Smooth muscle cell (in vitro differentiated cells): ENCODE measurements around the gene KDM4C. TPM values are rescaled to one million over a fixed set of nuclear protein-coding genes. Genes with fewer than 3 reads are reported as not detected.
A peak's percentile ranks its signal among the peaks of the same experiment; 100 is the strongest.

Experiments
- DNase-seq: peaks from one replicate; lab custom pipeline; 2025; ENCODE audit not compliant: unreplicated experiment; lab: John Stamatoyannopoulos, UW
- H2AFZ ChIP-seq: fragments of 200-600 bp; sonication (generic); 2 replicates; pipeline ENCODE4 v1.6.0; 2016; ENCODE audit warnings: antibody characterized with exemption, low read depth, mild to moderate bottlenecking
- H3F3A ChIP-seq: fragments of 200-600 bp; sonication (generic); 2 replicates; pipeline ENCODE4 v1.6.0; 2017; ENCODE audit warnings: antibody characterized with exemption, low read depth
- H3K27ac ChIP-seq: fragments of 200-600 bp; sonication (generic); 2 replicates; pipeline ENCODE4 v1.5.1; 2016; ENCODE audit warnings: low read depth, mild to moderate bottlenecking
- H3K27me3 ChIP-seq: fragments of 200-600 bp; sonication (generic); 2 replicates; pipeline ENCODE4 v1.6.1; 2016; ENCODE audit warnings: low read depth, mild to moderate bottlenecking
- H3K36me3 ChIP-seq: fragments of 200-600 bp; sonication (generic); 2 replicates; pipeline ENCODE4 v1.5.1; 2016; ENCODE audit warnings: low read depth
- H3K4me1 ChIP-seq: fragments of 200-600 bp; sonication (generic); 2 replicates; pipeline ENCODE4 v1.5.1; 2016; ENCODE audit warnings: low read depth
- H3K4me2 ChIP-seq: fragments of 200-600 bp; sonication (generic); 2 replicates; pipeline ENCODE4 v1.6.0; 2016; ENCODE audit warnings: mild to moderate bottlenecking
- H3K4me3 ChIP-seq: fragments of 200-600 bp; sonication (generic); 2 replicates; pipeline ENCODE4 v1.5.1; 2016; ENCODE audit warnings: mild to moderate bottlenecking
- H3K79me2 ChIP-seq: fragments of 200-600 bp; sonication (generic); 2 replicates; pipeline ENCODE4 v1.6.0; 2016; ENCODE audit warnings: low read depth, mild to moderate bottlenecking
- H3K9ac ChIP-seq: fragments of 200-600 bp; sonication (generic); 2 replicates; pipeline ENCODE4 v1.6.0; 2016; ENCODE audit warnings: low read depth
- H3K9me3 ChIP-seq: fragments of 200-600 bp; sonication (generic); replicated peaks from 2 replicates; pipeline ENCODE4 v1.5.1; 2016; ENCODE audit warnings: low read depth
- H4K20me1 ChIP-seq: fragments of 200-600 bp; sonication (generic); 2 replicates; pipeline ENCODE4 v1.6.0; 2016; ENCODE audit warnings: low read depth
- WGBS: methylation state at CpG from one replicate; pipeline ENCODE4 v1.1.7; 2016; ENCODE audit warnings: low lambda C conversion rate; 5-methylcytosine and 5-hydroxymethylcytosine counted together
- polyA plus RNA-seq: library from polyadenylated mRNA; unstranded; fragments of >200 nt; fragmentation: Nextera tagmentation; extraction: Ambion mirVana; gene quantifications from 2 replicates; pipeline ENCODE4 v1.2.1, GENCODE V29; 2016
- total RNA-seq: library from RNA; depleted of rRNA; stranded (reverse); fragments of >200 nt; gene quantifications from 2 replicates; pipeline ENCODE4 v1.2.3, GENCODE V29; 2014
- TF ChIP-seq, protein P1 (sequence below): fragments of 200-600 bp; sonication (generic); IDR thresholded peaks from 2 replicates; pipeline ENCODE4 v1.5.1; 2017; ENCODE audit warnings: borderline replicate concordance, mild to moderate bottlenecking, antibody characterized with exemption; ENCODE audit not compliant: insufficient read depth, poor library complexity, severe bottlenecking

Gene KDM4C
- total and polyA plus RNA-seq, 2 experiments from 2014 or later: 7.5 to 20.2 TPM

- TF ChIP-seq, protein P1, sequence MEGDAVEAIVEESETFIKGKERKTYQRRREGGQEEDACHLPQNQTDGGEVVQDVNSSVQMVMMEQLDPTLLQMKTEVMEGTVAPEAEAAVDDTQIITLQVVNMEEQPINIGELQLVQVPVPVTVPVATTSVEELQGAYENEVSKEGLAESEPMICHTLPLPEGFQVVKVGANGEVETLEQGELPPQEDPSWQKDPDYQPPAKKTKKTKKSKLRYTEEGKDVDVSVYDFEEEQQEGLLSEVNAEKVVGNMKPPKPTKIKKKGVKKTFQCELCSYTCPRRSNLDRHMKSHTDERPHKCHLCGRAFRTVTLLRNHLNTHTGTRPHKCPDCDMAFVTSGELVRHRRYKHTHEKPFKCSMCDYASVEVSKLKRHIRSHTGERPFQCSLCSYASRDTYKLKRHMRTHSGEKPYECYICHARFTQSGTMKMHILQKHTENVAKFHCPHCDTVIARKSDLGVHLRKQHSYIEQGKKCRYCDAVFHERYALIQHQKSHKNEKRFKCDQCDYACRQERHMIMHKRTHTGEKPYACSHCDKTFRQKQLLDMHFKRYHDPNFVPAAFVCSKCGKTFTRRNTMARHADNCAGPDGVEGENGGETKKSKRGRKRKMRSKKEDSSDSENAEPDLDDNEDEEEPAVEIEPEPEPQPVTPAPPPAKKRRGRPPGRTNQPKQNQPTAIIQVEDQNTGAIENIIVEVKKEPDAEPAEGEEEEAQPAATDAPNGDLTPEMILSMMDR: peak; percentile 62
- Histone ChIP-seq H3K9ac (no peak overlapping the region), H4K20me1 (peaks cover 88% of the 10 kb centered on the region), H3K4me3 (no peak overlapping the region), H3K36me3 (no peaks in the 10 kb centered on the region), H3K9me3 (no peaks in the 10 kb centered on the region), H2AFZ (no peak overlapping the region), H3K79me2 (no peaks in the 10 kb centered on the region), H3K4me1 (no peaks in the 10 kb centered on the region), H3K4me2 (no peak overlapping the region), H3K27me3 (no peaks in the 10 kb centered on the region), H3F3A (no peaks in the 10 kb centered on the region), H3K27ac (no peak overlapping the region)
- 87% methylated on average over 4 of the region's 4 CpGs for WGBS
- no peak for DNase-seq
Observed at GRCh38 chr9:6907772-6908381, 150.1 kb downstream of the KDM4C start.

DNA sequence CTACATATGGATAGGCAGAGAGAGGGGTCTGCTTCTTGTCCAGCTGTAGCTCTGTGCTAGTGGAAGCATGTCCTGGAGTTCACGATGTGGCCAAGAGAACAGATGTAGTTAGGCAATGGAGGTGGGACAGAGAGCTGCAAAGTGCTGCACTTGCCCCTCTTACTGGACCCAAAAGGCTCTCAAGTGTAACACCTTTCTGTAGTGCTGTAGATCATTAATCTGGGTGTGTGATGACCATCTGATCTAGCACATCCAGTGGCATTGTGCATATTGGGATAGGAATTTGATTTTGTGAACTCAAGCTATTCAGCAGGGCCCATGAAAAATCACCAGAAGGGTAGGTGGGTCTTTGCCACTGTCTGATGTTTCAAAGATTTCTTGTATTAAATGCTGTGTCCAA, 151.4 kb downstream of the KDM4C start:
- no peak for DNase-seq
- Histone ChIP-seq H3K9ac (no peak overlapping the region), H3K9me3 (no peaks in the 10 kb centered on the region), H3K4me1 (no peaks in the 10 kb centered on the region), H3K36me3 (no peaks in the 10 kb centered on the region), H3K4me2 (no peak overlapping the region), H3K4me3 (no peak overlapping the region), H2AFZ (no peak overlapping the region), H4K20me1 (peaks cover 91% of the 10 kb centered on the region), H3K27ac (no peak overlapping the region), H3K27me3 (peaks cover 3% of the 10 kb centered on the region), H3K79me2 (no peaks in the 10 kb centered on the region), H3F3A (no peaks in the 10 kb centered on the region)
- TF ChIP-seq, protein P1: no peak
- WGBS: 48% methylated on average over 1 of the region's 1 CpG

DNA sequence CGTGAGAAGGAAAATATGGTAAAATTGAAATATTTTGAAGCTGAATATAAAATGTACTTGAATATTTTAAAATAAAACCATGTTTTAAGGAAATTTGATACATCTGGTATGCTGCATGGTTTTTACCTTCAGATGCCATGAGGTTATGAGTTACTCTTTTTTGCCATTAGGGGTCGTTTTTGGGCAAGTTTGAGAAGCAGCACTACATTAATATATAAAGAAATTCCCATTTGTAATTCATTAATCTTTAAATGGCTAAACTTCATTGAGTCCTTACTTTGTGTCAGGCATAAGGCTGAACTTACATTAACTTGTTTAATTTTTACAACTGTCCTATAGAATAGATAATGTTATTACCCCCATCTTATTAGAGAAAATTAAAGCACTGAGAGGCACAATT, 152.3 kb downstream of the KDM4C start:
- no peak overlapping the region for H3K4me3 ChIP-seq
- no peak overlapping the region for H3K9ac ChIP-seq
- TF ChIP-seq, protein P1: peak; percentile 36
- H3K9me3 ChIP-seq: no peaks in the 10 kb centered on the region
- peaks cover 91% of the 10 kb centered on the region for H4K20me1 ChIP-seq
- no peak overlapping the region for H3K27ac ChIP-seq
- H3K4me1 ChIP-seq: peaks cover 4% of the 10 kb centered on the region
- no peaks in the 10 kb centered on the region for H3K36me3 ChIP-seq
- peaks cover 6% of the 10 kb centered on the region for H3K27me3 ChIP-seq
- WGBS: 16% methylated on average over 2 of the region's 2 CpGs
- H3K79me2 ChIP-seq: no peaks in the 10 kb centered on the region
- H2AFZ ChIP-seq: no peak overlapping the region
- DNase-seq: no peak
- no peaks in the 10 kb centered on the region for H3F3A ChIP-seq
- H3K4me2 ChIP-seq: no peak overlapping the region

DNA sequence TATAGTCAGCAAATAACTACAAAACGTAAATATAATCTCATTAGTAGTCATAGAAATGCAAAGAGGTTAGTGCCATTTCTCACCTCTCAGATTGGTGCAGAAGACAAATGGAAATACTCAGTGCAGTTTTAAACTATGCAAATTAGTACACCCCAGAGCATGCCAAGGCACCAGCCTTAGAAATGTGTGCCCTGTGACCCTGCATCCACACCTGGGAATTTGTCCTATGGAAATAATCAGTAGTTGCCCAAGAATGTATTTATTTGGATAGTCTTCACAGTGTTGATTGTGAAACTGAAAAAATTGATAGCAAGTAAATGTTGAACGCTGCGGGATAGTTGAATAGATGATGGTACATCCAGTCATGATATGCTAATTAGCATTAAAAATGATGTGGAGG, 152.7 kb downstream of the KDM4C start:
- TF ChIP-seq, protein P1: no peak
- Histone ChIP-seq H3K4me2 (no peak overlapping the region), H3K9ac (no peak overlapping the region), H3K9me3 (no peaks in the 10 kb centered on the region), H4K20me1 (peaks cover 91% of the 10 kb centered on the region), H3K27ac (no peak overlapping the region), H3K4me3 (no peak overlapping the region), H3F3A (no peaks in the 10 kb centered on the region), H3K79me2 (no peaks in the 10 kb centered on the region), H3K27me3 (peaks cover 9% of the 10 kb centered on the region), H2AFZ (no peak overlapping the region), H3K36me3 (no peaks in the 10 kb centered on the region), H3K4me1 (peaks cover 6% of the 10 kb centered on the region)
- no peak for DNase-seq
- 79% methylated on average over 3 of the region's 3 CpGs for WGBS
